ENCODE measurements around the gene ADAP2. TPM values are rescaled to one million over a fixed set of nuclear protein-coding genes. Genes with fewer than 3 reads are reported as not detected.

The ADAP2 gene
- total and polyA plus RNA-seq, 2 donors (not counting 1 experiment from before 2014, with no cell fraction given), result 3.8 to 4.3 TPM

GRCh38 chr17:30897311-30897710, 24.4 kb upstream of the ADAP2 start:
- Histone ChIP-seq H3K4me3 (replicated peaks in 1 of 4; ENCODE audit: control extremely low read depth in 1 of 4, insufficient read depth in 1 of 4, low read depth in 3 of 4, low read length in 4 of 4) (no peak overlapping the region), H3K4me1 (ENCODE audit: control insufficient read depth, extremely low read depth, insufficient read depth, low read length) (no peaks in the 10 kb centered on the region), H3K9ac (ENCODE audit: insufficient read depth, low read length) (no peak overlapping the region), H3K27me3 (ENCODE audit: control insufficient read depth, insufficient read depth, low read length) (no peaks in the 10 kb centered on the region), H4K20me1 (ENCODE audit: control insufficient read depth, extremely low read depth, insufficient read depth, low read length) (no peaks in the 10 kb centered on the region), H3K9me3 (ENCODE audit: control insufficient read depth, insufficient read depth, low read depth, low read length) (no peaks in the 10 kb centered on the region), H3K27ac (ENCODE audit: insufficient read depth, low read length) (no peak overlapping the region), H3K79me2 (ENCODE audit: control insufficient read depth, insufficient read depth, low read length) (peaks cover 2% of the 10 kb centered on the region), H3K4me2 (ENCODE audit: extremely low read depth, insufficient read depth, low read length) (no peak overlapping the region), H3K36me3 (ENCODE audit: control insufficient read depth, insufficient read depth, low read length) (no peaks in the 10 kb centered on the region), H2AFZ (ENCODE audit: low read length) (no peak overlapping the region)
- DNase-seq (ENCODE audit: low read depth in 2 of 2), result no peak
- TF ChIP-seq EZH2 (IDR thresholded peaks at IDR 0.05; ENCODE audit: low read length, missing control alignments) (no peak), CTCF (conservative IDR thresholded peaks at IDR 0.05 in 1 of 2, IDR thresholded peaks at IDR 0.05 in 1 of 2; ENCODE audit: low read depth in 1 of 2, low read length in 2 of 2) (no peak)

- Histone ChIP-seq H3K27me3 (ENCODE audit: control insufficient read depth, insufficient read depth, low read length) (no peaks in the 10 kb centered on the region), H3K79me2 (ENCODE audit: control insufficient read depth, insufficient read depth, low read length) (peaks cover 22% of the 10 kb centered on the region), H3K9ac (ENCODE audit: insufficient read depth, low read length) (peak overlapping the region; percentile 46), H4K20me1 (ENCODE audit: control insufficient read depth, extremely low read depth, insufficient read depth, low read length) (no peaks in the 10 kb centered on the region), H3K27ac (ENCODE audit: insufficient read depth, low read length) (peak overlapping the region; percentile 60), H2AFZ (ENCODE audit: low read length) (peak overlapping the region; percentile 85), H3K4me1 (ENCODE audit: control insufficient read depth, extremely low read depth, insufficient read depth, low read length) (peaks cover 3% of the 10 kb centered on the region), H3K4me2 (ENCODE audit: extremely low read depth, insufficient read depth, low read length) (peak overlapping the region; percentile 82), H3K4me3 (replicated peaks in 1 of 4; ENCODE audit: control extremely low read depth in 1 of 4, insufficient read depth in 1 of 4, low read depth in 3 of 4, low read length in 4 of 4) (peak overlapping the region; percentile 40 to 90 (median 72)), H3K36me3 (ENCODE audit: control insufficient read depth, insufficient read depth, low read length) (peaks cover 3% of the 10 kb centered on the region), H3K9me3 (ENCODE audit: control insufficient read depth, insufficient read depth, low read depth, low read length) (no peaks in the 10 kb centered on the region)
- TF ChIP-seq CTCF (conservative IDR thresholded peaks at IDR 0.05 in 1 of 2, IDR thresholded peaks at IDR 0.05 in 1 of 2; ENCODE audit: low read depth in 1 of 2, low read length in 2 of 2) (no peak), EZH2 (IDR thresholded peaks at IDR 0.05; ENCODE audit: low read length, missing control alignments) (no peak)
- no peak for DNase-seq (ENCODE audit: low read depth in 2 of 2)
These were observed 16.0 kb upstream of the ADAP2 start for GRCh38 chr17:30905742-30906100.

GRCh38 chr17:30906101-30906911, 15.4 kb upstream of the ADAP2 start, which contains the start of gene TEFM:
TEFM (minus strand) TSS chr17:30906238; CDS start chr17:30906198, 40 bp downstream.
- H4K20me1 ChIP-seq (ENCODE audit: control insufficient read depth, extremely low read depth, insufficient read depth, low read length), result no peaks in the 10 kb centered on the region
- H3K4me1 ChIP-seq (ENCODE audit: control insufficient read depth, extremely low read depth, insufficient read depth, low read length), result peaks cover 3% of the 10 kb centered on the region
- H3K36me3 ChIP-seq (ENCODE audit: control insufficient read depth, insufficient read depth, low read length), result peaks cover 3% of the 10 kb centered on the region
- peak; percentile 92 to 94 for DNase-seq (ENCODE audit: low read depth in 2 of 2)
- peak within 1 kb of the TSS; percentile 40 to 90 (median 72) for H3K4me3 ChIP-seq (replicated peaks in 1 of 4; ENCODE audit: control extremely low read depth in 1 of 4, insufficient read depth in 1 of 4, low read depth in 3 of 4, low read length in 4 of 4)
- peak within 1 kb of the TSS; percentile 95 for H2AFZ ChIP-seq (ENCODE audit: low read length)
- H3K9ac ChIP-seq (ENCODE audit: insufficient read depth, low read length), result peak within 1 kb of the TSS; percentile 81
- H3K79me2 ChIP-seq (ENCODE audit: control insufficient read depth, insufficient read depth, low read length), result peaks cover 21% of the 10 kb centered on the region
- H3K27ac ChIP-seq (ENCODE audit: insufficient read depth, low read length), result peak within 1 kb of the TSS; percentile 60
- no peaks in the 10 kb centered on the region for H3K27me3 ChIP-seq (ENCODE audit: control insufficient read depth, insufficient read depth, low read length)
- no peaks in the 10 kb centered on the region for H3K9me3 ChIP-seq (ENCODE audit: control insufficient read depth, insufficient read depth, low read depth, low read length)
- H3K4me2 ChIP-seq (ENCODE audit: extremely low read depth, insufficient read depth, low read length), result peak within 1 kb of the TSS; percentile 82
- TF ChIP-seq CTCF (conservative IDR thresholded peaks at IDR 0.05 in 1 of 2, IDR thresholded peaks at IDR 0.05 in 1 of 2; ENCODE audit: low read depth in 1 of 2, low read length in 2 of 2) (no peak), EZH2 (IDR thresholded peaks at IDR 0.05; ENCODE audit: low read length, missing control alignments) (no peak)
